HG02642 (cell line): ENCODE measurements around the gene CDC42EP4.

ENCODE experiments used
- ATAC-seq: cut with Tn5 transposase; IDR thresholded peaks from one replicate; pipeline ENCODE4 v1.9.1; 2021; ENCODE audit warnings: mild to moderate bottlenecking; ENCODE audit not compliant: unreplicated experiment, poor library complexity

The CDC42EP4 gene

DNA sequence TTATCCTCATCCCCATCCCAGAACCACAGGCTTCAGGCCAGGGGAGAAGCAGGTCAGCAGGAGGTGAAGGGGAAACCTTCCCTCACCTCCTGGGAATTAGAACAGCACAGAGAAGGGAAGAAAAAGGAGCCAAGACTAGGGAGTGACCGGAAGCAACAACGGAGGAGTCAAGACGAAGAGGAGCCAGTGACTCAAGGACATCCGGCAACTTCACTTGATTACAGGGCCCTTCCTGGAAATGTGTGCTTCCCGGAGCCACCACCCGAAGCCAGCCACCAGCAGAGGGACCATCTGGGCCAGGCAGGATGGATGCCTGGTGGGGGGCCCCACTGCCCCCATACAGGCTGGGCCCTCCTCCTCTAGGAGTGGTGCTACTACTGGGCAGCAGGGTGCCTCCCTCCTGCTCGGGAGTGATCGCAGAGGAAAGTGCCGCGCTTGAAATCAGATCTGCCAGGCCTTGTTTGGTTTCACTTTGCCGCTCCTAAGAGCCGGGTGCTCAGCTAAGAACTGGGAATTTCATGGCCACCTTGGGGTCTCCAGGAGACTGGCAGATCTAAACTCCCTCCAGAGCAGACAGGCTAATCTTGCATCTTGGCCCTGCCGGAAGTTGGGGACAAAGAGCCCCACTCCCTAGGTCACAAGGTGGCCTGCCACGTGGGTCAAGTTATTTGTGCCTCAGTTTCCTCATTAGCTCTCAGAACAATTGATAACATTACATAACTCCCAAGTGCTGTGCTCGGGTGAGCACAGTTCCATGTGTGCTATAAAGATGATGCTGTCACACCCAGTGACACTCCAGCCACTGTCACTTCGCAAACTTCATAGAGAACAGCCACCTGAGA is 6.6 kb downstream of the CDC42EP4 start:
- ATAC-seq: no peak

DNA sequence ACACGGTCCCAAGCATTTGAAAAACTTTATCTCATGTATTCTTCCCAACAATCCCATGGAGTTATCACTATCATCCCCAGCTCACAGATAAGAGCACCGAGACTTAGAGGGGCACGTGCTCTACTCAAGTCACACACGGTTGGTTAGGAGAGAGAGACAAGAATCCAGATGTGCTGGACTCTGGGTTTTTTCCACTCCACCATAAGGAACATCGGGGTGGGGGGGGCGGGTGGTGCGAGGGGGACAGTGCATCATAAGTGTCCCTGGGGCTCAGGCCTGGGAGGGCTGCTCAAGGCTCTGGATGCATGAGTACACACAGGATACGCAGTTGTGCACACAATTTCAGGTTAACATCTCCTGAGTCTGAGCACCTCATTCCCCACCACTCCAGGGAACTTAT is 7.4 kb downstream of the CDC42EP4 start:
- ATAC-seq: no peak

GRCh38 chr17:73302189-73302588 is 9.6 kb downstream of the CDC42EP4 start:
- no peak for ATAC-seq

- ATAC-seq: no peak
These were observed 10.4 kb downstream of the CDC42EP4 start for GRCh38 chr17:73301369-73301768.

DNA sequence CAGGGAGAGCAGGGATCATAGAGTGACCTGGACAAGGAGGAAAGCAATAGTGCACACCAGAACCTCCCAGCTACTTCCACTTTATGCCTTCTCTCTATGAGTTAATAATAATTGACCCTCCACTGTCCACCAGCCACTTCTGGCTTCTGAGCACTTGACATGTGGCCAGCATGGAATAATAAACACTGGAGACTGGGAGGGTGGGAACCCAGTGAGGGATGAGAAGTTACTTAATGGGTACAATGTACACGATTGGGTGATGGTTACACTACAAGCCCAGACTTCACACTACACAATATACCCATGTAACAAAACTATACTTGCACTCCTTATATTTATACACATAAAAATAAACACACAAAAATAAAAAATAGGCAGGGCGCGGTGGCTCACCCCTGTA is 11.4 kb downstream of the CDC42EP4 start:
- ATAC-seq: no peak

- peak; percentile 54 for ATAC-seq
These were observed 13.6 kb downstream of the CDC42EP4 start for GRCh38 chr17:73297934-73298861.

DNA sequence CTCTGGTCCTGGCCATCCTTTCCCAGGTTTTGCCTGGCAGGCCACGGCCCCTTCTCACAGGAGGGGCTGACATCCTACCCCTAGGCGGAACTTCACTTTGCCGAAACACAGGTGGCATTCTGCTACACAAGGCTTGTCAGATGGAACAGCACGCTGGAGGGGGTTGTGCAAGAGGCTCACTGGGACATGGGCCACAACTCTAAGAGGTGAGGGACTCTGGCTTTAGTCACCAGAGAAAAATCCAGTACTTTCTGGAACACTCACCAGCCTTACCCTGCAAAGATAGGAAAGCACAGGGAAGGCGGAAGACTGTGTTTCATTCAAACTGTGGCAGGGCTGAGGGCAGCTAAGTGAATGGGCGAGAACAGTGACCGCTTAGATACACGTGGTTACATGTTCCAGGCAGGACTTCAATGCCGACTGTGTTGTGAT is 18.3 kb downstream of the CDC42EP4 start:
- no peak for ATAC-seq

DNA sequence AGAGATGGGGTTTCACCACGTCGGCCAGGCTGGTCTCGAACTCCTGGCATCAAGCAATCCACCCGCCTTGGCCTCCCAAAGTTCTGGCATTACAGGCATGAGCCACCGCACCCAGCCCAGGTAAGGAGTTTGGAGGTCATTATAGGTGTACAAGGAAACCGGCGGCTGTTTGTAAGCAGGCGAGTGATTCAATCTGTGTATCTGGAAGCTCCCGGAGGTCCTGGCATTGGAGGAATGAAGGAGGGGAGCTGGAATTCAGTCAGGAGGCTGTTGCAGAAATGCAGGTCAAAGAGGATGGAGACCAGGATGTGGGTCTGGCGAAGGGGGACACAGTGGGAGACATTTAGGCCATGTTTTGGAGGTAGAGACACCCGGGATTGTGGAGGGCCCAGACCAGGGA is 18.8 kb downstream of the CDC42EP4 start:
- ATAC-seq: no peak

GRCh38 chr17:73292031-73292531 is 19.7 kb downstream of the CDC42EP4 start:
- no peak for ATAC-seq

DNA sequence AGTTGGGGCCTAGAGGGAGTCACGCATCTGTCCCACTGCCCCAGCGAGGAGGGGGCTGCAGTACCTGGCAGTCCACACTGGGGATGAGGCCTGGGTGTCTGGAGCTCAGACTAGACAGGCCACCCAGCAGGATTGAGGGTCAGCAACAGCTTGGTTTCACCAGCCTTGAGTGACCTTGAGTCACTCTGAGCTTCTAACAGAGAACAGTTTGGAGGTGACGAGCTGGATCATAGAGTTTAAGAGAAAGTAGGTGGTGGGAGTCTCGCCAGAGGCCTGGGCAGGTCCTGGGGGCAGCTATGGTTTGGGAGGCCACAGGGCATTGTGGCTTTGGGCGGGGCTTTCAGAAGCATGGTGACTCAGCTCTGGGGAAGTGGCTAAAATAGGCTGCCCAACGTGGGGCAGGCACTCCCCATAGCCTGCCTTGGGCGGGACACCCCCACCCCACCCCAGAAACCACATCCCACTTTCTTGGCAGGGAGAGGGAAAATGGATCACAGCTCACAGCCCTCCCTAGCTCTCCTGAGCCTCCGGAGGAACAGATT is 20.5 kb downstream of the CDC42EP4 start:
- peak; percentile 81 for ATAC-seq

DNA sequence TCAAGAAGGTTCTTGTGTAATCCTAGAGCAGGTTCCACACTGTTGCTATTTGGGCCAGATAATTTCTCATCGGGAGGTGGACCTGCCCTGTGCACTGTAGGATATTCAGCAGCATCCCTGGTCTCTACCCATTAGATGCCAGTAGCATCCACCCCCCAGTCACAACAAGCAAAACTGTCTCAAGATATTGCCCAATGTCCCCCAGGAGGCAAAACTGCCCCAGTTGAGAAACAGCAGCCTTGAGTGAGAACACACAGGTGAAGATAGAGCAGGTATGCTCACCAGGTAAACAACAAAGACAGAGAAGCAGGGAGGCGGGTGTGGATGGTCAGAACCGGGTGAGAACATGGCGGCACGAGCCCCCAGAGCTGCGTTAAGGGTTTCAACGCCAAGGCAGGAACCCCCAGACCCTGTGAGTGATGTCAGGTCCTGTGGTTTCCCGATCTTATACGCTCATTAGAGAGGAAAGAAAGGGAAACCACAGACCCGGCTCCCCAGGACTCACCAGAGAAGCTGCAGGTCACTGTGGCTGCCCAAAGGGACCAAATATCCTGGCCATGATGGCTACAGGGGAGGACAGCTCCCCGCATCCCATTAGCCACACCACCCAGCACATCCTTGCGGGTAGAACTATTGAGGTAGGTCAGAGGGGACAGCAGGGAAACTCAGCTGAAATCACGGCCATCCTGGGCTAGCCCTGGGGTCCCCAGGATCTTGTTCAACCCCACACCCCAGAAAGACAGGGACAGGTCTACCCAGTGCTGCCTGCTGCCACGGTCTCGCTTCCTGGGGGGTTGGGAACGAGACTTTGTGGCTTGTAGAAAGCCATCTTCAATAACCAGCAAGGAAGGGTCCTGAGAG is 21.2 kb downstream of the CDC42EP4 start:
- peak; percentile 43 for ATAC-seq

- no peak for ATAC-seq
These were observed 22.1 kb downstream of the CDC42EP4 start for GRCh38 chr17:73289549-73290254.

DNA sequence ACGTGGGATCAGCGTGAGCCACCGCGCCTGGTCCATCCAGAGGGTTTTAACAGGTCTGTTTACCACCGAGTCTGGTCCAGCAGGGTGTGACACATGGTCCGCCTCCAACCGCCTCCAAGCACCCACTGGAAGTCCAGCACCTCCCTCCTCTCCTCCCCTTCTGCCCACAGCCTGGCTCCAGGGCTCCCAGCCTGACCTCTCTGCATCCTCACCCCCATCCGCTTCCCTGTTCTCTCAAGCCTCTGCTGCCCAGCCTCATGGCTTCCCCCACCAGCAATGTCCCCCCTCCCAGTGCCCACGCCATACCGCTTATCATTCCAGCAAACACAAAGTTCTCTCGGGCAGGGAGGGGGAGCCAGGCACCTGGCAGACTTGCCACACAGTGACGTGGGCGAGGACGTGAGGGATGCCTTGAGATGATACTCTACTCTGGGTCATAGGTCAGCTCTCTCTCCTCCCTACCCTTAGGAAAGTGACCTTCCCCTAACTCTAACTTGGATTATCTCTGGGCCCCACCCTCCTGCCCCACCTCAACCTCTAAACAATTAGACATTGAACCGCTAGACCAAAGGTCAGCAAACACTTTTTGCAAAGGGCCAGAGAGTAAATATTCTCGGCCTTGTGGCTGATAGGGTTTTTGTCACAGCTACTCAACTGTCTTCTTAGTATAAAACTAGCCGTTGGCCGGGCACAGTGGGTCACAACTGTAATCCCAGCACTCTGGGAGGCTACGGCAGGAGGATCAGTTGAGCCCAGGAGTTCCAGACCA is 23.1 kb downstream of the CDC42EP4 start:
- ATAC-seq: no peak

DNA sequence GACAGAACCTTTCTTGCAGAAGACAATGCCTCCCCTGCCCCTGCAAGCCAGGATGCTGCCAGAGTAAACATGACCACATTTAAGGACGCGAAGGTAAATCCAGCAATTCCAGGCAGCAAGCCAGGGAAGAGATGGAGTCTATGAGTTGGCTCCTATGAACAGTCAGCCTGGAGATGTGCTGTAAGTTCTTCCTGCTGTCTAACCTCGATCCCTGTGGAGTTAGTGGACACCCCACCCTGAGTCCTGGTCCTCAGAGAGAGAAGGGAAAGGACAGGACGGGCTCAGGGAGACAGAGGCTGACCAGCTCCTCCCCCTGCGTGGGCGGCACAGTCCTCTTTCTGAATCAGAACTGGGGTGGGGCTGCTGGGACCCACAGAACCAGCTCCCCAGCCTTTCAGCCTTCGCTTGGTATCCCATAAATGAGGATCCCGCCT is 24.9 kb downstream of the CDC42EP4 start:
- ATAC-seq: no peak

GRCh38 chr17:73285916-73286862 is 25.6 kb downstream of the CDC42EP4 start:
- no peak for ATAC-seq

GRCh38 chr17:73285603-73285908 is 26.2 kb downstream of the CDC42EP4 start:
- ATAC-seq: no peak

DNA sequence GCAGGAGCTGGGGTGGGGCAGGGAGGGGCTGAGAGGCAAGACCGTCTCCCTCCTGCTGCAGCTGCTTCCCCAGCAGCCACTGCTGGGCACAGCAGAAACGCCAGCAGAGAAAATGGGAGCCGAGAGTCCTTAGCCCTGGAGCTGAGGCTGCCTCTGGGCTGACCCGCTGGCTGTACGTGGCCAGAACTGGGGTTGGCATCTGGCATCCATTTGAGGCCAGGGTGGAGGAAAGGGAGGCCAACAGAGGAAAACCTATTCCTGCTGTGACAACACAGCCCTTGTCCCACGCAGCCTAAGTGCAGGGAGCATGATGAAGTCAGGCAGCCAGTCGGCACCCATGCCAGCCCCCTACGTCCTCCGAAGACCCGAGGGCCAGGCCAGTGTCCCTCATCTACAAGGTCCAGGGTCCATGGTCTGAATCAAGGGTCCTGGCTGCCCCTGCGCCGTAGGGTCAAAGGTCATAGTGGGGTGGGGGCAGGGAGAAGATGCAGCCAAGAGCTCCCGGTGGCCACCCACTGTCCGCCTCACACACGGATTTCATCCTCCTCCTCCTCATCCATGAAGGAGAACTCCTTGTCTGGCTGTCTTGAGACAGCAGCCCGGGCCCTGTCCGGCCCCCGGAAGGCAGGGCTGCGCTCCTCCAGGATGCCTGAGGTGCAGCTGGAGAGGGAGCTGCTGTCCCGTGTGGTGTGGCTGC is 26.7 kb downstream of the CDC42EP4 start:
- no peak for ATAC-seq
